GM23338 (cell line): Measurements from ENCODE around the gene MGAT5. TPM values are rescaled to one million over a fixed set of nuclear protein-coding genes. Genes with fewer than 3 reads are reported as not detected.

Experiments
- ATAC-seq: fragments of 200-7000 bp; cut with Tn5 transposase; 3 replicates; pipeline ENCODE4 v1.9.1; 2020
- DNase-seq: peaks from one replicate; pipeline ENCODE4 v3.0.0-alpha.2; 2015; ENCODE audit warnings: low spot score
- H2AFZ ChIP-seq: fragments of 200-600 bp; sonication (generic); 2 replicates; pipeline ENCODE4 v1.8.0; 2016; ENCODE audit warnings: antibody characterized with exemption, mild to moderate bottlenecking, moderate library complexity
- H3F3A ChIP-seq: fragments of 200-600 bp; sonication (generic); replicated peaks from 2 replicates; pipeline ENCODE4 v1.8.0; 2017; ENCODE audit warnings: antibody characterized with exemption, mixed run types, low read depth
- H3K27ac ChIP-seq: fragments of 200-600 bp; sonication (generic); 2 replicates; pipeline ENCODE4 v1.6.1; 2016; ENCODE audit warnings: low read depth
- H3K27me3 ChIP-seq: fragments of 200-600 bp; sonication (generic); 2 replicates; pipeline ENCODE4 v1.8.0; 2016; ENCODE audit warnings: mild to moderate bottlenecking, mixed run types, moderate library complexity; ENCODE audit not compliant: insufficient read depth
- H3K36me3 ChIP-seq: fragments of 200-600 bp; sonication (generic); 2 replicates; pipeline ENCODE4 v1.8.0; 2016; ENCODE audit warnings: mild to moderate bottlenecking; ENCODE audit not compliant: insufficient read depth
- H3K4me1 ChIP-seq: fragments of 200-600 bp; sonication (generic); 2 replicates; pipeline ENCODE4 v1.8.0; 2016; ENCODE audit warnings: mild to moderate bottlenecking, moderate library complexity; ENCODE audit not compliant: insufficient read depth
- H3K4me2 ChIP-seq: fragments of 200-600 bp; sonication (generic); 2 replicates; pipeline ENCODE4 v1.7.1; 2017; ENCODE audit warnings: mixed run types
- H3K4me3 ChIP-seq: fragments of 200-600 bp; sonication (generic); 2 replicates; pipeline ENCODE4 v1.6.1; 2016; ENCODE audit warnings: mixed run types
- H3K79me2 ChIP-seq: fragments of 200-600 bp; sonication (generic); replicated peaks from 2 replicates; pipeline ENCODE4 v1.8.0; 2017; ENCODE audit warnings: mild to moderate bottlenecking; ENCODE audit not compliant: insufficient read depth
- H3K9me2 ChIP-seq: fragments of 200-600 bp; sonication (generic); 2 replicates; pipeline ENCODE4 v1.8.0; 2017; ENCODE audit not compliant: insufficient read depth
- H4K20me1 ChIP-seq: fragments of 200-600 bp; sonication (generic); replicated peaks from 2 replicates; pipeline ENCODE4 v1.8.0; 2017; ENCODE audit warnings: mild to moderate bottlenecking; ENCODE audit not compliant: insufficient read depth
- H3K27ac Mint-ChIP-seq: 2 replicates; pipeline ENCODE4 v1.8.0; 2020; ENCODE audit warnings: inconsistent platforms, mild to moderate bottlenecking, moderate library complexity, mixed read lengths
- H3K27me3 Mint-ChIP-seq: 3 replicates; pipeline ENCODE4 v1.8.0; 2022; ENCODE audit warnings: low read depth, mild to moderate bottlenecking, moderate library complexity, mixed read lengths, inconsistent platforms; ENCODE audit not compliant: insufficient read depth, poor library complexity
- H3K36me3 Mint-ChIP-seq: 3 replicates; pipeline ENCODE4 v1.8.0; 2021; ENCODE audit warnings: low read depth, mild to moderate bottlenecking, inconsistent platforms, moderate library complexity, mixed read lengths
- H3K4me1 Mint-ChIP-seq: 3 replicates; pipeline ENCODE4 v1.8.0; 2020; ENCODE audit warnings: mild to moderate bottlenecking, inconsistent platforms, mixed read lengths
- H3K4me3 Mint-ChIP-seq: 3 replicates; pipeline ENCODE4 v1.8.0; 2021; ENCODE audit warnings: moderate library complexity, mild to moderate bottlenecking, inconsistent platforms, mixed read lengths
- H3K9me3 Mint-ChIP-seq: 3 replicates; pipeline ENCODE4 v1.8.0; 2020; ENCODE audit warnings: moderate library complexity, mild to moderate bottlenecking, inconsistent platforms, mixed read lengths
- CREB1 ChIP-seq: fragments of 250-450 bp; sonication (Bioruptor Pico); IDR thresholded peaks from 2 replicates; pipeline ENCODE4 v1.5.0; 2020; ENCODE audit warnings: low read depth, mild to moderate bottlenecking, moderate library complexity
- CTCF ChIP-seq, 2 experiments: fragments of 200-600 bp in 1 of 2; sonication (generic) in 1 of 2; conservative IDR thresholded peaks; 2 replicates each; pipeline versions ENCODE4 v1.5.1 to v1.6.1; 2016 to 2017; ENCODE audit warnings: antibody characterized with exemption in 2 of 2, low read depth in 2 of 2, mild to moderate bottlenecking in 2 of 2, moderate library complexity in 1 of 2
- ETS1 ChIP-seq: IDR thresholded peaks from 2 replicates; pipeline ENCODE4 v1.6.1; 2016; ENCODE audit warnings: antibody characterized with exemption
- EZH2 ChIP-seq: fragments of 200-600 bp; sonication (generic); IDR thresholded peaks from one replicate; pipeline ENCODE4 v1.8.0; 2017; ENCODE audit warnings: antibody characterized with exemption, mild to moderate bottlenecking, low read depth; ENCODE audit not compliant: unreplicated experiment
- EZH2phosphoT487 ChIP-seq: fragments of 200-600 bp; sonication (generic); IDR thresholded peaks from one replicate; pipeline ENCODE4 v1.8.1; 2018; ENCODE audit warnings: antibody characterized with exemption; ENCODE audit not compliant: unreplicated experiment
- JUNB ChIP-seq: IDR thresholded peaks from one replicate; pipeline ENCODE4 v1.6.1; 2016; ENCODE audit warnings: antibody characterized with exemption; ENCODE audit not compliant: unreplicated experiment
- NANOG ChIP-seq: IDR thresholded peaks from 2 replicates; pipeline ENCODE4 v1.6.1; 2016; ENCODE audit warnings: antibody characterized with exemption, borderline replicate concordance
- POLR2AphosphoS5 ChIP-seq: IDR thresholded peaks from 2 replicates; pipeline ENCODE4 v1.6.1; 2016; ENCODE audit warnings: antibody characterized with exemption, low read depth
- REST ChIP-seq: IDR thresholded peaks from one replicate; pipeline ENCODE4 v1.6.1; 2018; ENCODE audit warnings: antibody characterized with exemption; ENCODE audit not compliant: unreplicated experiment
- STAT1 ChIP-seq: IDR thresholded peaks from one replicate; pipeline ENCODE4 v1.6.1; 2016; ENCODE audit warnings: antibody characterized with exemption; ENCODE audit not compliant: unreplicated experiment
- ZNF114 ChIP-seq: fragments of 250-450 bp; sonication (Bioruptor Pico); IDR thresholded peaks from 2 replicates; pipeline ENCODE4 v1.5.0; 2020; ENCODE audit warnings: mild to moderate bottlenecking, moderate library complexity
- ZNF331 ChIP-seq: fragments of 250-450 bp; sonication (Bioruptor Pico); IDR thresholded peaks from 2 replicates; pipeline ENCODE4 v1.5.0; 2020; ENCODE audit warnings: low read depth, mild to moderate bottlenecking, moderate library complexity
- ZNF462 ChIP-seq: fragments of 250-450 bp; sonication (Bioruptor Pico); IDR thresholded peaks from 2 replicates; pipeline ENCODE4 v1.5.0; 2020; ENCODE audit warnings: mild to moderate bottlenecking, moderate library complexity
- polyA plus RNA-seq: library from polyadenylated mRNA; unstranded; fragments of >200 nt; fragmentation: Nextera tagmentation; extraction: Ambion mirVana; gene quantifications from 2 replicates; pipeline ENCODE4 v1.2.1, GENCODE V29; 2016
- total RNA-seq: library from RNA; depleted of rRNA; stranded (reverse); fragments of >200 nt; shearing (Covaris generic); gene quantifications from 2 replicates; pipeline ENCODE4 v1.2.3, GENCODE V29; 2014

The MGAT5 gene
- total and polyA plus RNA-seq, 2 experiments from 2014 or later = 4.6 to 27.6 TPM

- no peak overlapping the region for H3K4me2 ChIP-seq
- no peak overlapping the region for H3K4me3 ChIP-seq
- Mint-ChIP-seq H3K4me3 (no peak overlapping the region), H3K4me1 (peaks cover 11% of the 10 kb centered on the region; the same call in 2 of the 3 replicates), H3K36me3 (no peaks in the 10 kb centered on the region), H3K27me3 (no peaks in the 10 kb centered on the region), H3K27ac (no peak overlapping the region), H3K9me3 (no peaks in the 10 kb centered on the region; the same call in 2 of the 3 replicates)
- H3K4me1 ChIP-seq = peaks cover 8% of the 10 kb centered on the region; the same call in 1 of the 2 replicates
- no peaks in the 10 kb centered on the region for H3K9me2 ChIP-seq
- no peaks in the 10 kb centered on the region for H3K79me2 ChIP-seq
- H3K27me3 ChIP-seq = no peaks in the 10 kb centered on the region
- ATAC-seq (no peak), DNase-seq (no peak)
- no peak overlapping the region for H2AFZ ChIP-seq
- H3K27ac ChIP-seq = no peak overlapping the region
- no peaks in the 10 kb centered on the region for H3F3A ChIP-seq
- no peaks in the 10 kb centered on the region for H3K36me3 ChIP-seq
- TF ChIP-seq JUNB = no peak
- no peak for TF ChIP-seq NANOG
- no peak for TF ChIP-seq ZNF114 (CRISPR knock-in tag)
- no peak for TF ChIP-seq POLR2AphosphoS5
- TF ChIP-seq CTCF (conservative IDR thresholded peaks at IDR 0.05; ENCODE audit: low read depth in 2 of 2) = no peak
- no peak for TF ChIP-seq ZNF331 (CRISPR knock-in tag)
- TF ChIP-seq REST = no peak
- TF ChIP-seq STAT1 = no peak
- no peak for TF ChIP-seq ZNF462 (CRISPR knock-in tag)
- TF ChIP-seq CREB1 = no peak
- TF ChIP-seq EZH2phosphoT487 = no peak
- TF ChIP-seq ETS1 = no peak
- TF ChIP-seq EZH2 = no peak
- no peaks in the 10 kb centered on the region for H4K20me1 ChIP-seq
These were observed 200.1 kb downstream of the MGAT5 start for GRCh38 chr2:134453973-134454372.
